HG02678 (cell line): ENCODE measurements around the gene ZFYVE27.

ENCODE experiments used
- ATAC-seq: cut with Tn5 transposase; IDR thresholded peaks from one replicate; pipeline ENCODE4 v1.9.1; 2021; ENCODE audit warnings: mild to moderate bottlenecking, moderate library complexity; ENCODE audit not compliant: unreplicated experiment

Gene ZFYVE27

DNA sequence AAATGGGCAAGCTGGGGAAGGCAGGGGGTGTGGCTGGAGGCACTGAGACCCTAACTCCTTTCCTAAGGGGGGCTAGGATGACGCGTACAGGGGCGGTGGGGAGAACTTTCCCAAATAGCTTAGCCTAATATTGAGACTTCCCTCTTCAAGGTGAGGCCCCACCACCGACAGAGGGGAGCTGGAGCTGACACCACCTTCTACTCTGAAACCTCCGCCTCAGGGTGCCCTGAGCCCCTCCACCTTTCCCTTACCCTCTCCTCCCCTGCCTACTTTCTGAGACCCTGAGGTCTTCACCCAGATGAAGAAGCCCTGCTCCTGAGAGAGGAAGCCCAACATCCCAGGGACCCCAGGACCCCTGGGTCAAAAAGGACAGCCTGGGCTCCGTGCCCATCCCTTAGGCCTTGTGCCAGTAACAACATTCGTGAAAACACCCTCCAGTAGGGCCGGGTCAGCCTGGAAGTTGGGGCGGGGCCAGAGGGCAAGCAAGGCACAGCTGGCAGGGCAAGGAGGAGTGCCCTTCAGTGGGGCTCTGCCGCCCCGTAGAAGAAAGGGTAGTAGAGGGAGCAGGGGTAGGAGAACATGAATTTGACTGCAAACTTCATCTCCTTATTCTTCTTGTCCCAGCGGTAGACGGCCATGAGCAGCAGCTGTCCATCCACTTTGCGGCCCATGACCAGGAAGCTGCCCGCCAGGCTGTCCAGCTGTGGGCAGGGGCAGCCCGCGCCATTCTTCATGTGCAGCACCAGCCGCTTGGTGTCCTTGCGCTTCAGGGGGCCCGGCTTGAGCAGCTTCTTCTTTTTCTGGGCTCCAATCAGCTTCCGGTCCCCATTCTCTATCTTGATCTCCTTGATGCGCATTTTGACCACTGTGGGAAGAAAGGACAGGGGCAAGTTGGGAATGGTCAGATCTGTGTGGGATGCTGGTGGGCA lies 30.3 kb downstream of the ZFYVE27 start:
- ATAC-seq: no peak

DNA sequence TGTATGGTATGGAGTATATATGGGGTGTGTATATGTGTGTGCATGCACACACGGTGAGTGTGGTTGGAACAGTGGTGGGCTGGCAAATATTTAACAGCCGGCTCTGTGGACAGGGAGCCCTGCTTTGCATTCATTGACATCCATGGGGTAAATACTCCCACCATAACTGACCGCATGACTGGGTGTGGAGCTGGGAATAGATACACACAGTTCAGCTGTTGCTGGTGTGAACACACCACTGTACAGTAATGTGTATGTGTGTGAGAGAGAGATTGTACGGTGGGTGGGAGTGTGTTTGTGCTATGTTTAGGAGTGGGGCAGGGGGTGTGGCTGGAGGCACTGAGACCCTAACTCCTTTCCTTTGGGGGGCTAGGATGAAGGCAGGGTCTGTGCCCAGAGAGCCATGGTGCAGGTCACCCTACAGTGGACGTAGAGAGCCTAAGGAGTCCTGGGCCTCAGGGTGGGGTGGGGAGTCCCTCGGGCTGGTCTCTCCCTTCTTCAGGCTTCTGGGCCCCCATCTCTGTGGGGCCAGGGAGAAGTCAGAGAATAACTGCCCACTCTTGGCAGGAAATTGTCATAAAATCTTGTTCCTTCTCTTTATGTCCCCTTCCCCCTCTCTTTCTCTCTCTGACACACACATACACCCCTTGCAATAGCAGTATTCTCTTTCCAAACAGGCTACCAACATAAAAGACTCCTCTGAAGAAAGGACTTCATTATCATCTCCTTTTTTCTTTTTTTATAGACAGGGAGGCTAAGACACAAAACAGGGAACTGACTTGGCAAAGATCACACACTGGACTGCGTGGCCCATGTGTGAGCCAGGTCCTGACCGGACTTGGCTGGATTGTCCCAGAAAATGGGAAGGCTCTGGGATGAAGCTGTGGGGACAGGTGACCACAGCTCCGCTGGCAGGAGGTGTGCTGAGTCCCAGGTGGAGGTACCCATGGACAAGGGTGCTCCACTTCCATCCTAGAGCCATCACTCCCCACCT lies 31.7 kb downstream of the ZFYVE27 start:
- no peak for ATAC-seq

GRCh38 chr10:97770255-97770654 lies 33.3 kb downstream of the ZFYVE27 start:
- ATAC-seq: no peak

DNA sequence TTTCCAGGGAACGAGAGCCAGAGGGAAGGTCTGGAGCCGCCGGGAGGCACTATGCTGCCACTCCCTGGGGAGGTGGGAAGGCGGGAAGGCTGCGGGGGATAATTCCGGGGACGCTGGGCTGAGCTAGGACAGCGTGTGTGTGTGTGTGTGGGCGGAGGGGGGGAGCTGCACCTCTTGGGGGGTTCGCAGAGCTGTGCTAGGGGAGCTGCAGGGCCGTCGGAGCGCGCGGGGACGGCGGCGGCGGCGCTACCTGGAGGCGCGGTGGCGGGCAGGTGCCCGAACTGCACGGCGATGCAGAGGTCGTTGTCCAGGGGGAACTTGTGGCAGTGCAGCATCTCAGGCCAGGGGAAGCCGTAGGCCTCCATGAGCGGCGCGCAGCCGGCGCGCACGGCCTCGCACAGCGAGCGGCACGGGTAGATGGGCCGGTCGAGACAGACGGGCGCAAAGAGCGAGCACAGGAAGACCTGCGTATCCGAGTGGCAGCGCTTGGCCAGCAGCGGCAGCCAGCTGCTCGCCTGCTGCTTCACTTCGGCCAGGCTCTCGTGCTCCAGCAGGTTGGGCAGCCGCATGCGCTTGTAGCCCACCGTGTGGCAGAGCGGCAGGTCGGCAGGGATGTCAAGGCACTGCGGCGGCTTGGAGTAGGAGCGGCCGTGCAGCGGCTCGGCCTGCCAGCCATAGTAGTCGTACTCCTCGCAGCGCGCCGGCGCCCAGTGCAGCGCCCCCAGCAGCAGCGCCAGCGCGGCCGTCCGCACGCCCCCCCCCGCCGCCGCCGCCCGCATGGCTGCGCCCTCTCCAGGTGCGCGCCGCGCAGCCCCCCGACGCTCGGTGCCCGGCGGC lies 34.3 kb downstream of the ZFYVE27 start:
- ATAC-seq: no peak

DNA sequence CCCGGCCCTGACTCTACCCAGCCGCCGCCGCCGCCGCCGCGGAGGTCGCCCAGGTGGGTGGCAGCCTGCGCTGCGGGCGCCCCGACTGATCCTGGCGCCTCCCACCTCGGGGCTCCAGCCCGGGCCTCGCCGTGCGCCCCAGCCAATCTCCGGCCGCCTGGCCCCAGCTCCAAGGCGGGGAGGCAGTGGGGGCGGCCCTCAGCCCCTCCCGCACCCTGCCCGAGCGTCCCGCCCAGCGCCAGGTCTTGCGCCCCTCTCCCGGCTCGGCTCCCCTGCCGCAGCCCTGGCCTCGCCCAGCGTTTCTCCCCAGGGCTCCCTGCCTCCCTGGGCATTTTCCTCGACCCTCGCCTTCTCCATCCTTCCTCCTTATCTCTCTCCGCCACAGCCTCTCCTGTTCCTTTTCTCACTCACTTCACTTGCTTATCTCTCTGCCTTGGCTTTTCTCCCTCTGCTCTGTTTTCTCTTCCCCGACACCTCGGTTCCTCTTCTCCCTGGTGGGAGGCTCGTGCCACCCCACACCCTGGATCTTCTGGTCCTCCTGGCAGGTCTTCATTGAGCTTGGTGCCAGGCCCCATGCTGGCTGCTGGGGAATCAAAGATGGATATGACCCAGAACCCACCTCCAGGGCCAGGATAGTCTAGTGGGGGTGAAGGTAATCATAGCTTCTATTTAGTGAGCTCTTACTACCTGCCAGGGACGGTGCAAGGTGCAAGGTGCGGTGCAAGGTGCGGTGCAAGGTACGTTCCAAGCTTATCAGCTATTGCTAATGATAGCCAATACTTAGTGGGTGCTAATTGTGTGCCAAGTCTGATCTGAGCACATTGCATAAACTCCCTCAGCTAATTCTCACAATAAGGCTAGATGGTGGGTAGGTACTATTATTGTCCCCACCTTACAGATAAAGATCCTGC lies 35.2 kb downstream of the ZFYVE27 start, which contains the start of gene SFRP5:
Gene SFRP5, minus strand, starts transcription at position 87 of the 911 bp plus-strand sequence. CDS start 166 bp downstream, outside the sequence.
- no peak for ATAC-seq

GRCh38 chr10:97773096-97773495 lies 36.2 kb downstream of the ZFYVE27 start:
- ATAC-seq: no peak

DNA sequence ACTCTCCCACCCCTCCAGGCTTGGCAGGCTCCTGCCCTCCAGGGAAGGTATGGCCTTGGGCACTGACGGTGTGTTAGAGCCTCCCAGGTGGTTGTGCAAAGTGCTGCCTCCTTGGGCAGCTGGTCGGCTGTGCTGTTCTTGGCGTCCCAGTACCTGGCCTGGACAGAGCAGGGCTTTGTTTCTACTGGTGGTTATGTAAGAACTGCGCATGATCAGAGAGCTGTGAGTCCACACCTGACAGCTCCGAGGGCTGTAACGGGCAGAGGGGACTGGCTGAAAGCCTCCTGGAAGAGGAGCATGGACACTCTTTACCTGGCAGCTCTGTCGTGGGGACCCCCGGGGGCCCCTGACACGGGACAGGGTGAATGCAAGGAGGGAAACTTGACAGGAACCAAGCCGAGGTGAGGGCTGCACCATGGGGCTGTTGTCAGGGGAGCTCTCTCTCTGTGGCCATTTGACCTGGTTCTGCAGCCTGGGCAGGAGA lies 37.9 kb downstream of the ZFYVE27 start:
- no peak for ATAC-seq

- ATAC-seq: no peak
These were observed 40.2 kb downstream of the ZFYVE27 start for GRCh38 chr10:97777143-97777542.

GRCh38 chr10:97778452-97779302 lies 41.7 kb downstream of the ZFYVE27 start:
- no peak for ATAC-seq

- no peak for ATAC-seq
These were observed 42.6 kb downstream of the ZFYVE27 start for GRCh38 chr10:97779492-97779891.

DNA sequence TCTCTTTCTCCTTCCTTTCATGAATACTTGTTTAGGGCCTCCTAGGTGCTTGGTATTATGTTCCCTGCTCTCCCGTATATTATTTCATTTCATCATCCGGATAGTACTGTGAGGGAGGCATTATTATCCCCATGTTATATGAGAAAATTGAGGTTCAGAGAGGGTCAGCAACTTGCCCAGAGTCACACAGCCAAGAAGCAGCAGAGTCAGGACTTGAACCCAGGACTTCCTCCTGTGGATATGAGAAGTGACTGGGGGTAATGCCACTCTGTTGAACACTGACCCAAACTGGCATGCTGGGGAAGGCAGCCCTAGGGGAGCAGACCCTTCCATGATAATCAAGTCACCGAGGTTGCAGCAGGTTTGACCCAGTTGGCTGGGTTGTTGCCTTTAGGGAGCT lies 43.0 kb downstream of the ZFYVE27 start:
- ATAC-seq: no peak

DNA sequence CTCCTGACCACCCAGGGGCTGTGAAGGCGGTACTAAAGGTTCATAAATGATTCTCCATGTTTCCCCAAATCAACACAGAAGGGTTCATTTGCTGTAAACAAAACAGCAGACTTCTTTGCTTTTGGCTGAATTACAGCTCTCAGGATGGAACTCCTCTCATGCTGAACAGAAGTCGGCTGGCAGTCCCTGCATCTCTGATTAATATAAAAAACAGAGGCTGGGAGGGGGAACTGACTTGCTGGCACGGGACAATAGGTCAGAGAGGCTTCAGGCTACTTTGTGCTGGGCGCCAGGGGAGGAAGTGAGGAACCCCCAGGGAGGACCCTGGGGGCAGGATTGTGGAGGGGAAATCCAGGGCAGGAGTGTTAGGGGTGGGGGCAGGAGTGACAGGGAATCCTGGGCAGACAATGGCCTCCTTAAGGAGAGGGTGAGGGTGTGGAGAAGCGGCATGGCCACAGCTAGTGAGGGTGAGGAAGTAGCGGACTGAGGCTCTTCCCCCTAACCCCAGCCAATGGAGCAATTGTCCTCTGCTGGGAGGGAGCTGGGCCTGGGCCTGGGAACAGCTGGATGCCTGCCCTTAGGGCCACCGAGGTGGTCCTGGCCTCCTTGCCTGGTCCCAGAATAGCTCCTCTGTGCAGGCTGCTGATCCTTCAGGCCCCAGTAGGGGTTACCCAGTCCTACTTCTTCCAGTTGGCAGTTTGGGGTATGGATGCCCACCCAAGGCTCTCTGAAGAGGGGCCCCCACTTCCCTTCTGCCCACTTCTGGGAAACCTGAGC lies 44.1 kb downstream of the ZFYVE27 start:
- ATAC-seq: no peak

DNA sequence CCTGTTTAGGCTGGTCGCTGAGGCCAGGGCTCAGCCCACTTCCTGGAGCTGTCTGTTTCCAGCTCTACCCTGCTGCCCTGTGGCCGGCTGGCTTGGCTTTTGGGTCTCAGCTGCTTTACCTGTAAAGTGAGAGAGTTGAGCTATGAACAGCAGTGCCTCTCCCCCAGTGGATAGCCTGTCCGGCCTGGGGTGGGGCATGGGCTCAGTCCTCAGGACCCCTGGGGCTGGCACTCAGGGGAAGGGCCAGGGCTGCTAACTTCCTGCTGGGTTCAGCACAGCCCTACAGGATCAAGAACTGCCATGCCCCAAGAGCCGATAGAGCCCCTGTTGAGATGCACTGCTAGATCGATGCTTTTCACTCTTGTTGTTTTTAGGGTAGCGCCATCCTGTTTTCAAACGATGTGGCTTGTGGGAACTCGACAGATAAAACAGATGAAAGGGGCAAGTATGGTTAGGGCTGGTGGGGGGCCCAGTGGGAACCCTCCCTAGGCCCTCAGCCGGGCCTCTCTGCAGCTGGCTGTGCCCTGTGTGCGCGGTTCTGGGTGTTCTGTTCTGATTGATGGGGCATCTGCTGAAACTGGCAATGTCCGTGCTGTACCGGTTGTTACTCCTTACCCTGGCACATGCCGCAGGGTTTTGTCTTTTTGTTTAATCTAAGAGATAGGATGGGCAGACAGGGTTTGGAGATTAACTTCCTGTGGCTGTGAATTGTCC lies 44.8 kb downstream of the ZFYVE27 start:
- no peak for ATAC-seq

DNA sequence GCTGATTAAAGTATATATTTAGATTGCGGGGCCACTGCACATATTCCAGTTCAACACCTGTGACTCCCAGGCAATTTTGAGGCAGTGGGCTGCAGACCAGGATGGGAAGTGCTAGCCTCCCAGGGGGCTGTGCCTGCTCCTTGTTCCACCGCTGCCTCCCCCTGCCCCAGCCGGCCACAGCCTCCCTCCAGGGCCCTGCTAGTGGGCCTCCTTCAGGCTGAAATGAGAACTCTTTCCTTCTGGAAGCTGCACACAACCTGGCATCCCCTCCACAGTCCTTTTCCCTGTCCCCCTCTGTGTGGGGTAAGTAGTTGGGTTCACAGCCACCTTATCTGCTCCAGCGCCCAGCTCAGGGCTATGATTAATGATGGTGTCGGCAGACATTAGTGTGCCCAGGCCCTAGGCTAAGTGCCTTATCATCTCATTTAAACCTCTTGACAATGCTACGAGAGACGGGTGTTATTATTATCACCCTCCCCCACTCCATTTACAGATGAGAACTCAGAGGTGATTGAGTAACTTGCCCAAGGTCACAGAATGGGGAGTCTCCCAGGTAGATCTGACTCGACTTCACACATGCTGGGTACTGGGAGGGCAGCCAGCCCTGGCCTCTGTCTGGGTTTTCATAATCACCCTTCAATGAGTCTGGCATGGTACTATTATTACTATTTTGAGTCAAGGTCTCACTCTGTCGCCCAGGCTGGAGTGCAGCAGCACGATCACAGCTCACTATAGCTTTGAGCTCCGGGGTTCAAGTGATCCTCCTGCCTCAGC lies 45.7 kb downstream of the ZFYVE27 start:
- no peak for ATAC-seq

DNA sequence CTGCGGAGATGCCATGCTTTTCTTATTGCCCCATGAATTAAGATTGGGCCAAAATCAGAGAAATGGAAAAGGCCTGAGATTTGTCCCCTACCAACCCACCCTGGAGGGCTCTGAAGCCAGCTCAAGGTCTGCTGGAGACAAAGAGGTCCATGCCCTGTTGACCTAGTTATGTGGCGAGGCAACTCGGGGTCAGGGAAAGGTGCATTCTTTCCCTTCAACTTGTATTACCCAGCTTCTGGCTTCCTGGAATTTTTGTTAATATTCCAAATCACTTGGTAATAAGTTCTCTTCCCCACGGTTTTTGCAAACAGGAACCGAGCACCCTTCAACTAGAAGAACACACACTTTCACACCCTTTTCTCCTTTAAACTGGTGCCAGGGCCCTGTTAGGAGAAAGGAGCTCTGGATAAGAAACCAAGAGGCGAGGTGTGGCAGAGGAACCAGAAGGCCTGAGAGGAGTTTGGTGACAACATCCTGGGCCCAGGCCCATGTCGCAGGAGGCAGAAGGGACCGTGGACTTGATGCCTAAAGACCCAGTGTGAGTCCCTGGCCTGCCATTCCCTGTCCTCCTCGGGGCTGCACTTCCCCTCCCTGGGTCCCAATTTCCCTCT lies 47.4 kb downstream of the ZFYVE27 start:
- no peak for ATAC-seq

DNA sequence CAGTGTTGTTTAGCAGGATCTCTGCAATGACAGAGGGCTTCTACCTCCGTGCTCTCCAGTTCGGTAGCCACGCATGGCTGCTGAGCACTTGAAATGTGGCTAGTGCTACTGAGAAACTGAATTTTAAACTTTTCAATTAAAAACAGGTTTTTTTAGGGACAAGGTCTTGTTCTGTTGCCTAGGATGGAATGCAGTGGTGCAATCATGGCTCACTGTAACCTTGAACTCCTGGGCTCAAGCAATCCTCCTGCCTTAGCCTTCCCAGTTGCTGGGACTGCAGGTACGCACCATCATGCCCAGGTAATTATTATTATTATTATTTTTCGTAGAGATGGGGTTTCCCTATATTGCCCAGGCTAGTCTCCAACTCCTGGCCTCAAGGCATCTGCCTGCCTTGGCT lies 48.3 kb downstream of the ZFYVE27 start:
- no peak for ATAC-seq
